NOMO-1 treated with dmso at 0.1 percent for 144 hours (cell line): ENCODE data around the gene ESR1.
"Not testable (repeated sequence)": the region's sequence is repeated elsewhere in the genome, so short reads cannot be mapped to it uniquely, and the experiment has no call there.

Source experiments
- DNase-seq: peaks from one replicate; lab custom pipeline; 2025; ENCODE audit not compliant: unreplicated experiment; lab: John Stamatoyannopoulos, UW

Gene ESR1

GRCh38 chr6:151885234-151885633 lies 77.8 kb downstream of the ESR1 start:
- DNase-seq = no peak

GRCh38 chr6:151891524-151891923 lies 84.0 kb downstream of the ESR1 start:
- no peak for DNase-seq

GRCh38 chr6:151894426-151894825 lies 86.9 kb downstream of the ESR1 start:
- not testable (repeated sequence) for DNase-seq

GRCh38 chr6:151899221-151899620 lies 91.7 kb downstream of the ESR1 start:
- not testable (repeated sequence) for DNase-seq

GRCh38 chr6:151899796-151900195 lies 92.3 kb downstream of the ESR1 start:
- not testable (repeated sequence) for DNase-seq

- DNase-seq = no peak
Observed at GRCh38 chr6:151900256-151900655, 92.8 kb downstream of the ESR1 start.

- no peak for DNase-seq
Observed at GRCh38 chr6:151901009-151901411, 93.5 kb downstream of the ESR1 start.

GRCh38 chr6:151904631-151905030 lies 97.1 kb downstream of the ESR1 start:
- no peak for DNase-seq

- no peak for DNase-seq
Observed at GRCh38 chr6:151905072-151905471, 97.6 kb downstream of the ESR1 start.

- DNase-seq = no peak
Observed at GRCh38 chr6:151905854-151906253, 98.4 kb downstream of the ESR1 start.

- DNase-seq = no peak
Observed at GRCh38 chr6:151911401-151911800, 103.9 kb downstream of the ESR1 start.

GRCh38 chr6:151914484-151914883 lies 107.0 kb downstream of the ESR1 start:
- no peak for DNase-seq

- DNase-seq = no peak
Observed at GRCh38 chr6:151916075-151916474, 108.6 kb downstream of the ESR1 start.

GRCh38 chr6:151916680-151917164 lies 109.2 kb downstream of the ESR1 start:
- no peak for DNase-seq

GRCh38 chr6:151917531-151918329 lies 110.2 kb downstream of the ESR1 start:
- DNase-seq = no peak

GRCh38 chr6:151940307-151940706 lies 132.8 kb downstream of the ESR1 start:
- no peak for DNase-seq

- DNase-seq = peak; percentile 77
Observed at GRCh38 chr6:151948002-151948743, 140.7 kb downstream of the ESR1 start.

GRCh38 chr6:151958332-151958731 lies 150.8 kb downstream of the ESR1 start:
- DNase-seq = peak; percentile 53

GRCh38 chr6:151959086-151959485 lies 151.6 kb downstream of the ESR1 start:
- no peak for DNase-seq

- no peak for DNase-seq
Observed at GRCh38 chr6:151961809-151962208, 154.3 kb downstream of the ESR1 start.

GRCh38 chr6:151962246-151962846 lies 154.9 kb downstream of the ESR1 start:
- DNase-seq = no peak

- no peak for DNase-seq
Observed at GRCh38 chr6:151963001-151963400, 155.5 kb downstream of the ESR1 start.
